SK-N-SH treated with all-trans-retinoic acid at 6 μM for 48 hours (cell line): ENCODE data around the gene CD6.

Source experiments
- ARNTL ChIP-seq: fragments of 450-650 bp; formaldehyde crosslinking; IDR thresholded peaks from 2 replicates; pipeline ENCODE4 v1.5.0; 2020; ENCODE audit warnings: low read depth, mild to moderate bottlenecking, moderate library complexity, borderline replicate concordance
- BACH2 ChIP-seq: fragments of 250-450 bp; sonication (Bioruptor Pico); IDR thresholded peaks from 2 replicates; pipeline ENCODE4 v1.9.0; 2021; ENCODE audit warnings: mild to moderate bottlenecking, borderline replicate concordance
- ZC3H10 ChIP-seq: fragments of 250-450 bp; sonication (Bioruptor Pico); IDR thresholded peaks from 2 replicates; pipeline ENCODE4 v1.5.1; 2021; ENCODE audit warnings: mild to moderate bottlenecking, moderate library complexity
- ZFP3 ChIP-seq: fragments of 250-450 bp; sonication (Bioruptor Pico); IDR thresholded peaks from 2 replicates; pipeline ENCODE4 v1.5.0; 2020; ENCODE audit warnings: mild to moderate bottlenecking, moderate library complexity
- ZFP30 ChIP-seq: fragments of 450-650 bp; formaldehyde crosslinking; IDR thresholded peaks from 2 replicates; pipeline ENCODE4 v1.5.0; 2022; ENCODE audit warnings: mild to moderate bottlenecking, moderate library complexity
- ZNF70 ChIP-seq: fragments of 450-650 bp; formaldehyde crosslinking; IDR thresholded peaks from 2 replicates; pipeline ENCODE4 v1.5.0; 2020; ENCODE audit warnings: mild to moderate bottlenecking, moderate library complexity
- TF ChIP-seq, protein P1 (sequence below): fragments of 250-450 bp; sonication (Bioruptor Pico); IDR thresholded peaks from 2 replicates; pipeline ENCODE4 v1.8.0; 2021; ENCODE audit warnings: low read depth, mild to moderate bottlenecking, moderate library complexity, borderline replicate concordance

DNA sequence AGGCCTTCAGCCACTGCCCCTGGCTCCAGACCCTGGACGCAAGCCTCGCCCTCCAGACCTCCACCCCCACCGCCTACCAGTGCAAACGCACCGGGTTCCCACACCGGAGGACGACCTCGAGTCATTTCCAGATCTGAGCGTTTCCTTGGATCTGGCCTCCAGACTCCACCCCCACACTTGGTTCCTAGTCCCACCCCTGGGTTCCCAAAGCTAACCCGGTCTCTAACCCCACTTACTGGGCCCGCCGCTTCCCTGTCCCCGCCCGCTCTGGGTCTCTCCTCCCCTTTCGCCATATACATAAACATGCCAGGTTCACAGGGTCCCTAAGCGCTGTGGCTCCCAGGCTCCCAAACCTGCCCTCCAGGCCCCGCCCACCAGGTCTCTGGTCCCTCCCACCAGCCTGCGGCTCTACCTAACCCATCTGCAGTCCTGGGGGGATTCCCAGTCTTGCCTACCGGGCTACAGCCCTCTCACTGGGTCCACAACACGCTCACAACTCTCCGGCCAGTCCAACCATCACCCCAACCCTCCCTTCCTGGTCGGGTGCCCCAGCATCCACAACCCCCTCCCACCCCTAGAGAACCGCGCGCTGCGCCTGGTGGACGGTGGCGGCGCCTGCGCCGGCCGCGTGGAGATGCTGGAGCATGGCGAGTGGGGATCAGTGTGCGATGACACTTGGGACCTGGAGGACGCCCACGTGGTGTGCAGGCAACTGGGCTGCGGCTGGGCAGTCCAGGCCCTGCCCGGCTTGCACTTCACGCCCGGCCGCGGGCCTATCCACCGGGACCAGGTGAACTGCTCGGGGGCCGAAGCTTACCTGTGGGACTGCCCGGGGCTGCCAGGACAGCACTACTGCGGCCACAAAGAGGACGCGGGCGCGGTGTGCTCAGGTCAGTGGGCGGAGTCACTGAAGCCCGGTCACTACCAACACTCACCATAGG lies 36.7 kb downstream of the CD6 start:
- TF ChIP-seq BACH2 (CRISPR knock-in tag): no peak
- no peak for TF ChIP-seq ZC3H10
- no peak for TF ChIP-seq ZNF70 (CRISPR knock-in tag)
- TF ChIP-seq, protein P1, sequence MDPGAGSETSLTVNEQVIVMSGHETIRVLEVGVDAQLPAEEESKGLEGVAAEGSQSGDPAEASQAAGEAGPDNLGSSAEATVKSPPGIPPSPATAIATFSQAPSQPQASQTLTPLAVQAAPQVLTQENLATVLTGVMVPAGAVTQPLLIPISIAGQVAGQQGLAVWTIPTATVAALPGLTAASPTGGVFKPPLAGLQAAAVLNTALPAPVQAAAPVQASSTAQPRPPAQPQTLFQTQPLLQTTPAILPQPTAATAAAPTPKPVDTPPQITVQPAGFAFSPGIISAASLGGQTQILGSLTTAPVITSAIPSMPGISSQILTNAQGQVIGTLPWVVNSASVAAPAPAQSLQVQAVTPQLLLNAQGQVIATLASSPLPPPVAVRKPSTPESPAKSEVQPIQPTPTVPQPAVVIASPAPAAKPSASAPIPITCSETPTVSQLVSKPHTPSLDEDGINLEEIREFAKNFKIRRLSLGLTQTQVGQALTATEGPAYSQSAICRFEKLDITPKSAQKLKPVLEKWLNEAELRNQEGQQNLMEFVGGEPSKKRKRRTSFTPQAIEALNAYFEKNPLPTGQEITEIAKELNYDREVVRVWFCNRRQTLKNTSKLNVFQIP: no peak
- TF ChIP-seq ARNTL (CRISPR knock-in tag): no peak
- TF ChIP-seq ZFP3 (CRISPR knock-in tag): no peak
- no peak for TF ChIP-seq ZFP30 (CRISPR knock-in tag)
